DOHH2 (cell line): ENCODE results near the gene BLOC1S5.

Experiments
- H3F3A ChIP-seq: fragments of 200-600 bp; sonication (generic), shearing (Covaris generic); 2 replicates; pipeline ENCODE4 v1.6.0; 2016; ENCODE audit warnings: antibody characterized with exemption, mild to moderate bottlenecking; ENCODE audit not compliant: control insufficient read depth, insufficient read depth
- H3K27ac ChIP-seq: fragments of 200-600 bp; sonication (generic); 2 replicates; pipeline ENCODE4 v1.5.1; 2014; ENCODE audit warnings: low read depth, mild to moderate bottlenecking, low read length, moderate library complexity
- H3K27me3 ChIP-seq: fragments of 200-600 bp; sonication (generic); 2 replicates; pipeline ENCODE4 v1.6.1; 2014; ENCODE audit warnings: mild to moderate bottlenecking, low read length, mixed read lengths; ENCODE audit not compliant: control insufficient read depth
- H3K36me3 ChIP-seq: fragments of 200-600 bp; sonication (generic); 2 replicates; pipeline ENCODE4 v1.6.1; 2014; ENCODE audit warnings: mild to moderate bottlenecking, low read length, moderate library complexity, mixed read lengths; ENCODE audit not compliant: control insufficient read depth
- H3K4me1 ChIP-seq: fragments of 200-600 bp; sonication (generic); 2 replicates; pipeline ENCODE4 v1.6.1; 2014; ENCODE audit warnings: mild to moderate bottlenecking, low read length, mixed read lengths; ENCODE audit not compliant: control insufficient read depth
- H3K4me2 ChIP-seq: fragments of 200-600 bp; sonication (generic); 2 replicates; pipeline ENCODE4 v1.6.0; 2014; ENCODE audit warnings: mild to moderate bottlenecking, low read length, moderate library complexity
- H3K4me3 ChIP-seq: fragments of 200-600 bp; sonication (generic); 2 replicates; pipeline ENCODE4 v1.5.1; 2014; ENCODE audit warnings: mild to moderate bottlenecking, low read length, mixed read lengths
- H3K79me2 ChIP-seq: fragments of 200-600 bp; sonication (generic); 2 replicates; pipeline ENCODE4 v1.6.1; 2014; ENCODE audit warnings: mild to moderate bottlenecking, low read length, mixed read lengths; ENCODE audit not compliant: control insufficient read depth
- H3K9me2 ChIP-seq: fragments of 200-600 bp; sonication (generic); replicated peaks from 2 replicates; pipeline ENCODE4 v1.6.1; 2014; ENCODE audit warnings: mild to moderate bottlenecking, low read length, mixed read lengths; ENCODE audit not compliant: control insufficient read depth
- H3K9me3 ChIP-seq: fragments of 200-600 bp; sonication (generic); 2 replicates; pipeline ENCODE4 v1.6.1; 2014; ENCODE audit warnings: antibody characterized with exemption, low read length, mixed read lengths; ENCODE audit not compliant: control insufficient read depth, insufficient read depth
- H4K20me1 ChIP-seq: fragments of 200-600 bp; sonication (generic); 2 replicates; pipeline ENCODE4 v1.6.0; 2014; ENCODE audit warnings: low read depth, mild to moderate bottlenecking, antibody characterized with exemption, low read length, moderate library complexity; ENCODE audit not compliant: control insufficient read depth, insufficient read depth
- EZH2phosphoT487 ChIP-seq: fragments of 200-600 bp; sonication (generic); IDR thresholded peaks from 2 replicates; pipeline ENCODE4 v1.6.1; 2017; ENCODE audit warnings: borderline replicate concordance, mild to moderate bottlenecking, antibody characterized with exemption, low read length, moderate library complexity, mixed read lengths
- TF ChIP-seq, protein P1 (sequence below): fragments of 200-600 bp; sonication (generic); IDR thresholded peaks from one replicate; pipeline ENCODE4 v1.5.1; 2014; ENCODE audit warnings: antibody characterized with exemption, mild to moderate bottlenecking, low read depth, low read length; ENCODE audit not compliant: poor library complexity, severe bottlenecking

Gene BLOC1S5

GRCh38 chr6:8069151-8069550, 5.0 kb upstream of the BLOC1S5 start:
- H3K4me3 ChIP-seq: no peak overlapping the region
- no peaks in the 10 kb centered on the region for H3K9me3 ChIP-seq
- H3K4me1 ChIP-seq: peaks cover 10% of the 10 kb centered on the region
- no peaks in the 10 kb centered on the region for H3F3A ChIP-seq
- H3K36me3 ChIP-seq: no peaks in the 10 kb centered on the region
- no peak for TF ChIP-seq EZH2phosphoT487
- TF ChIP-seq, protein P1, sequence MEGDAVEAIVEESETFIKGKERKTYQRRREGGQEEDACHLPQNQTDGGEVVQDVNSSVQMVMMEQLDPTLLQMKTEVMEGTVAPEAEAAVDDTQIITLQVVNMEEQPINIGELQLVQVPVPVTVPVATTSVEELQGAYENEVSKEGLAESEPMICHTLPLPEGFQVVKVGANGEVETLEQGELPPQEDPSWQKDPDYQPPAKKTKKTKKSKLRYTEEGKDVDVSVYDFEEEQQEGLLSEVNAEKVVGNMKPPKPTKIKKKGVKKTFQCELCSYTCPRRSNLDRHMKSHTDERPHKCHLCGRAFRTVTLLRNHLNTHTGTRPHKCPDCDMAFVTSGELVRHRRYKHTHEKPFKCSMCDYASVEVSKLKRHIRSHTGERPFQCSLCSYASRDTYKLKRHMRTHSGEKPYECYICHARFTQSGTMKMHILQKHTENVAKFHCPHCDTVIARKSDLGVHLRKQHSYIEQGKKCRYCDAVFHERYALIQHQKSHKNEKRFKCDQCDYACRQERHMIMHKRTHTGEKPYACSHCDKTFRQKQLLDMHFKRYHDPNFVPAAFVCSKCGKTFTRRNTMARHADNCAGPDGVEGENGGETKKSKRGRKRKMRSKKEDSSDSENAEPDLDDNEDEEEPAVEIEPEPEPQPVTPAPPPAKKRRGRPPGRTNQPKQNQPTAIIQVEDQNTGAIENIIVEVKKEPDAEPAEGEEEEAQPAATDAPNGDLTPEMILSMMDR: no peak
- H3K79me2 ChIP-seq: peaks cover 4% of the 10 kb centered on the region
- H3K9me2 ChIP-seq: 0 out of 2 replicates have a peak, but pooled peaks cover 4% of the 10 kb centered on the region
- no peaks in the 10 kb centered on the region for H3K27me3 ChIP-seq
- H3K4me2 ChIP-seq: no peak overlapping the region
- no peaks in the 10 kb centered on the region for H4K20me1 ChIP-seq
- H3K27ac ChIP-seq: no peak overlapping the region

DNA sequence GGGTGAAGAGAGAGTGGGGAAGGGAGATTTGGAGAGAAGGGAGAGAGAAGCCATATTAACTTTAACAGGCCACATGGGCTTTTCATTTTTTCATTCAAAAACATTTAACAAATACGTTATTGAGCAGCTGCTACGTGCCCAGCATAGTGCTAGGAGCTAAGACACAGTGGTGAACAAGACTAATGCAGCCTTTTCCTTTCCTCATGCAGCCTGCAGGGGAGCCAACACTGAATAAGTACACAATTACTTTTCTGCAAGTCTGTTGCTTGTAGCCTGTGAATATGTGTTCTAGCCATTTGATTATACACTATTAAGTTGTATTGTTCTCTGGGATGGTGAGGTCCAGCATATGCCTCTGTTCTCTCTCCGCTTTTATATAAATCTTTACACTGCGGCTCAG, 1.9 kb upstream of the BLOC1S5 start:
- no peaks in the 10 kb centered on the region for H4K20me1 ChIP-seq
- no peak overlapping the region for H3K27ac ChIP-seq
- H3K27me3 ChIP-seq: no peaks in the 10 kb centered on the region
- no peak overlapping the region for H3K4me2 ChIP-seq
- peaks cover 21% of the 10 kb centered on the region for H3K79me2 ChIP-seq
- no peaks in the 10 kb centered on the region for H3K9me3 ChIP-seq
- no peak for TF ChIP-seq EZH2phosphoT487
- TF ChIP-seq, protein P1: peak; percentile 16
- no peak overlapping the region for H3K4me3 ChIP-seq
- H3K4me1 ChIP-seq: peaks cover 19% of the 10 kb centered on the region
- H3K36me3 ChIP-seq: peaks cover 12% of the 10 kb centered on the region
- H3K9me2 ChIP-seq: 0 out of 2 replicates have a peak, but pooled peaks cover 4% of the 10 kb centered on the region
- H3F3A ChIP-seq: no peaks in the 10 kb centered on the region

GRCh38 chr6:8065519-8065911, 1.3 kb upstream of the BLOC1S5 start:
- H4K20me1 ChIP-seq: no peaks in the 10 kb centered on the region

More at GRCh38 chr6:8065519-8065911, 1.3 kb upstream of the BLOC1S5 start:
- Histone ChIP-seq H3K4me2 (no peak overlapping the region), H3K27me3 (no peaks in the 10 kb centered on the region), H3K36me3 (peaks cover 12% of the 10 kb centered on the region), H3K27ac (no peak overlapping the region), H3K79me2 (peaks cover 21% of the 10 kb centered on the region), H3F3A (no peaks in the 10 kb centered on the region), H3K4me1 (peaks cover 19% of the 10 kb centered on the region), H3K9me2 (0 out of 2 replicates have a peak, but pooled peaks cover 4% of the 10 kb centered on the region), H3K9me3 (no peaks in the 10 kb centered on the region), H3K4me3 (peak overlapping the region; percentile 95; the same call in 1 of the 2 replicates)
- TF ChIP-seq, protein P1: no peak
- no peak for TF ChIP-seq EZH2phosphoT487
